NCI-H187 (cell line): Measurements from ENCODE around the gene PRMT7.
A peak's percentile ranks its signal among the peaks of the same experiment; 100 is the strongest.

ENCODE experiments used
- DNase-seq, 2 experiments: peaks; one replicate each; lab custom pipeline; 2025; lab: John Stamatoyannopoulos, UW

Gene PRMT7

DNA sequence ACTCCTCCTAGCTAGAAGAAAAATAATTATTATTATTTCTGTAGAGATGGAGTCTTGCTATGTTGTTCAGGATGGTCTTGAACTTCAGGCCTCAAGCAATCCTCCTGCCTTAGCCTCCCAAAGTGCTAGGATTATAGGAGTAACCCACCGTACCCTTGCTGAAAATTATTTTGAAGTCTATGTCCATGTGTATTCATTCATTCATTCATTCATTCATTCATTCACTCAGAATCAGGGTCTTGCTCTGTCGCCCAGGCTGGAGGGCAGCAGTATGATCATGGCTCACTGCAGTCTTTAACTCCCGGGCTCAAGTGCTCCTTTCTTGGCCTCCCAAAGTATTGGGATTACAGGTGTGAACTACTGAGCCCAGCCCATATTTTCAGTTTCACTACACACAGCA, 4.2 kb upstream of the PRMT7 start:
- DNase-seq: no peak

DNA sequence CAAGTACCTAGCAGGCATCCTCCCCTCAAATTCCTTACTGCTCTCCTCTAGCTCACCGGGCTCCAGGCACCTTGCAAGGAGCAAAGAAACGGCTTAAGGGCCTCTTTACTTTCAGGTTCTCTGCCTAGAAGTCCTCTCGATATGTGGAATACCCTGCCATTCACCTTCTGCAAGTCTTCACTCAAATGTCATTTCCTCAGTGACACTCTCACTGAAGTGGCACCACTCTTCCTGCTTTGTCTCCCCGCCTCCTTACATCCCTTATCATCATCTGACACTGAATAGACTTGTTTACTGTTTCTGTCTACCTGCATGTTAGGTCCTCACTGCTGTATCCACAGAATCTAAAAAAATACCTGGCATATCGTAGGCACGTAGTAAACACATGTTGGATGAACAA, 1.0 kb upstream of the PRMT7 start:
- DNase-seq: no peak

DNA sequence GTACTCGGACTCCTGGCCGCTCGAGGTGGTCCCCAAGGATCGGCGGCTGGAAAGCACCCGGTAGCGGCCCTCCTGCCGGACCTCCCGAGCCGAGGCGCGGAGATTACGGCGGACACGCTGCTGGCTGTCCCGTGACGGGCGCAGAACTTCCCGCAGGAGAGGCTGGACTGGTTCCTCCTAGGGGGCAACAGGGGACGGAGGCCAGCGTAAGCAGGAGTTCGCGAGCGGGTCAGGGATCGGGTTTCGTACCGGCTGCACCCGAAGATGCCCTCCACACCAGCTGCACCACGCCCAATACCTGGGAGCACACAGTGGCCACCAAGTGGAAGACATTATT, 414 bp upstream of the PRMT7 start:
- DNase-seq: no peak

DNA sequence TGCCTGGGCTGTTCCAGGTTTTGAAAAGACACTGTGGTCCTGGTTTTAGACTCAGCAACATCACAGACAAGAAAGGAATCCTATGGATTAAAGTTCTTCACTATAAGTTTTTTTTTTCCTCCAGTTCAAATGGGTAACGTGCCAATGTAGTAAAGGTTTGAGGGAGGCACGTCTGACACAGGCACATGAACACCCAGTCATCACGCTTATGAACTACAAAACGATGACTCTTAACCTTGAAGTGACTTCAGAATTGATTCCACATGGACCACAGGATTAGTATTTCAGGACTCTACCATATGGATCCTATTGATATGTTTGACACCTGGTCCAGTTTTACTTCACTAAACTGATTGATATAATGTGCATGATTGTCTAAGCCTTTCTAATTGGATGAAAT, 2.3 kb downstream of the PRMT7 start:
- DNase-seq: no peak

DNA sequence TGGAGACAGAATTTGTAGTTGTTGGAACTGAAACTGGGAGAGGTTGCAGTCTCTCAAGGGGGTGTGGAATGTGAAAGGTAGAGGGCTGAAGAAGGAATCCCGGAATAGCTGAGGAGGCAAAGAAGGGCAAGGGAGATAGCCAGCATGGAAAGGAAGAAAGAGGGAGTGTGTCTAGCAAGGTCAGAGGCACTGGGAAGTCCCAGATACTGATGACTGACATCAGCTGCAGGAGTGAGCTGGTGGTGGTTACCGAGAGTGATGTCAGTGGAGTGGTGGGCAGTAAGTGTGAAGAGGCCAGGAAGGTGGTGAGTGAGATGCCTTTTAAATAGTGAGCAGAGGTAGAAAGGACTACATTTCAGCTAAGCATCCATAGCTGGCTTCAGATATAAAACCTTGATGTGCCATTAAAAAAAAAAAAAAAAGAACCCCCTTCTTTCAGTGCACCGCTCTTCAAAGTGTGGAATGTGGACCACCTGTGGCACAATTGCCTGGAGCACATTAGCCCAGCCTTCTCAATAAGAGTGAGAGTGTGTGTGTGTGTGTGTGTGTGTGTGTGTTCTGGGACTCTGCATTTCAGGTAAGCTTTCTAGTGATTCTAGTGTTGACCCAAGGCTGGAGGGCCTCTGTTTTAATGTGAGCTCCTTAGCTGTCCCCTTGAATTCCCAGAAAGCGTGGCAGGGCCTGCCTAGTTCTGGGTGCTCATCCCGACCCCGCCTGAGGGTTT, 8.5 kb downstream of the PRMT7 start:
- peak; percentile 38 to 86 for DNase-seq

DNA sequence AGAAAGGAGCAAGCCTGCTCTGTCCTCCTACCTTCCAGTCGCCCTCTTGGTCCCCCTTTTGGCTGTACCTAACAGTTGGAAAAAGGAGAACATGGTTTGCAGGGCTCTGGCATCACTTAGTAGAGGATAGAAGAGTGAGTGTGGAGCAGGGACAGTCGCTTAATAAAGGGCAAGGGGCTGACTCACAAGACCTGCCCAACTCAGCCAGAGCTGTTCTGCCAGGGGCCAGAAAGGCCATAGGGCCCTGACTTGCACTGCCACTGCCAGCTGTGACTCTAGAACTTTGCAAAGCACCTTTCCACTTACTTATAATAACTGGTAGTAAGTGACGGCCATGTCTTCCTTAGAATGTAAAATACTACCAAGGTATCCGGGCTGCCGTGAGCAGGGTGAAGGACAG, 13.5 kb downstream of the PRMT7 start:
- no peak for DNase-seq

DNA sequence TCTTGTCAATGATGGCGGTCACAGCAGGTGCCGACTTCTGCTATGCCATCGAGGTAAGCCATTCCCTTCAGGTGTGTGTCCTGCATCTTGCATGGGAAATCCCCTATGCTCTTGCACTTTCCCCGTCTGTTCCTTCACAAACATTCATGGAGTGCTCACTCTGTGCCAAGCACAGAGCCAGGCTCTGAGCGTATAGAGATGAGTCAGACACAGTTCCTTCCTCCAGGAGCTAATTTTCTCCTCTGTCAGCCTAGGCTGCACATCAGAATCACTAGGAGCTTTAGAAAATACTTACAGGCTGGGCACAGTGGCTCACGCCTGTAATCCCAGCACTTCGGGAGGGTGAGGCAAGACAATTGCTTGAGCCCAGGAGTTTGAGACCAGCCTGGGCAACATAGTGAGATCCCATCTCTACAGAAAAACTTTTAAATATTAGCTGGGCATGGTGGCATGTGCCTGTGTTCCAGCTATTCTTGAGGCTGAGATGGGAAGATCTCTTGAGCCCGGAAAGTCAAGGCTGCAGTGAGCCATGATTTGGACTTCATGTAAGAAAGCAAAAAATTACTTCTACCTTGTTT, 14.1 kb downstream of the PRMT7 start:
- DNase-seq: no peak

DNA sequence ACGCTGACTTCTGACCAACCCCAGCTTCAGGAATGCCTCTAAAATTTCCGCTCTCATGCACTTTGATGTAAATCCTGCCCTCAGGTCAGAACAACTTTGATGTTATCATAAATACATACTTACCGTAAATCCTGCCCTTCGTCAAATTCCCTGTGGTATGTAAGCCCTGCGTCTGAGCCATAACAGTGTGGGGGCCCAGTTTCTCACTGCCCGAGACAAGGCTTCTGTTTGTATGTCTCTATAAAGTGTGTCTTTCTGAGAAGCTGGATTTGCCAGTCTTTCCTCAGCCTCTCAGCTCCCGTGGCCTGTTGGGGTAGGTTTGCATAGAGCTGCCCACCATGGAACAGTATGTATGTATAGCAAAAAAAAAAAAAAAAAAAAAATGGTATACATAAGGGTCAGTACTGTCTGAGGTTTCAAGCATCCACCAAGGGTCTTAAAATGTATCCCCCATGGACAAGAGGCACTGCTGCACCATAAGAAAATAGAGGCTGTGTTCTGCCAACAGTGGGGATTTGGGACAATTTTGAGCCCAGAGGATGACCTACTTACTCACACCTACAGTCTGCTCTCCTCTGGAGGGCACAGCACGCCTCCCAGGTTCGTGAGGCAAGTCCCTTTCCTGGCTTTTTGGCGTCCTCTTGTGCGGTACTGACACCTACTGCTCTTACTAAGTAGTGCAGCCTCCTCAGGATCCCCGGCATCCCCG, 17.5 kb downstream of the PRMT7 start:
- peak; percentile 6 to 50 for DNase-seq

DNA sequence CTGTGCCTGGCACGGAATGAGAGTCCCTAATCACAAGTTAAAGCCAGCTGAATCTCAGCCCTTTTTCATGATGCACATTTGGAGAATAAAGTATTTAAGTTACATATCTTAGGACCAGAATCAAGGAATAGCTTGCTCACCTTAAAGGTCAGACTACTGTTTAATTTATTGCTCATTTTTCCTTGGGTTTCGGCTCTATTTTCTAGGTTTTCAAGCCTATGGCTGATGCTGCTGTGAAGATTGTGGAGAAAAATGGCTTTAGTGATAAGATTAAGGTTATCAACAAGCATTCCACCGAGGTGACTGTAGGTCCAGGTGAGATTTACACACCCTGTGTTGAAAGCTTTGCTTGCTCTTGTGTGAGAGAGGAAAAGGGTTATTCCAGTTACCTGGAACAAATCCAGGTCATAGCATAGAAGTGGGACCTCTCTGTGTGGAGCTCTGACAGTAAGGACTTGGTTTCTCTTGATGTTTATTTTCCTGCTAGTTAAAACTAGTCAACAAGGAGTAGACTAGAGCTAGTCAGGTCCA, 18.1 kb downstream of the PRMT7 start:
- no peak for DNase-seq

DNA sequence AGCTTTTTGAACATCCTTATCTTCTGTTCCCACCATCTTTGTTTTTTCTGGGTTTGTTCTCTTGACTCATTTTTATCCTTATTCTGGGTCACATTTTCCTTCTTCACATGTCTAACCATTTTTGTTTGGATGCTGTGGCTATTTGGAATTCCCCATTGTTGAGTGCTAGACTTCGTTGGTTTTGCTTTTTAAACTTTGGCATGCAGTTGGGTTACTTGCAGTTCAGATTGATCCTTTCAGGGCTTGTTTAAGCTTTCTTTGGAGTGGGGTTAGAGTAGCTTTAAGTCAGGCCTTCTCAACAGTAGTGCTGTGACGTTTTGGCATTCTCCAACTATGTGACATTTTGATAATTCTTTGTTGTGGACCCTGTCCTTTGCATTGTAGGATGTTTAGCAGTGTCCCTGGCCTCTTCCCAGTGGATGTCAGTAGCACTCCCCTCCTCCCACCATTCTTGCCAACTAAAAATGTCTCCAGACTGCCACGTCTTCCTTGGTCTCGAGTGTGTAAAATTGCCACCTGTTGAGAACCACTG, 21.1 kb downstream of the PRMT7 start:
- DNase-seq: no peak

DNA sequence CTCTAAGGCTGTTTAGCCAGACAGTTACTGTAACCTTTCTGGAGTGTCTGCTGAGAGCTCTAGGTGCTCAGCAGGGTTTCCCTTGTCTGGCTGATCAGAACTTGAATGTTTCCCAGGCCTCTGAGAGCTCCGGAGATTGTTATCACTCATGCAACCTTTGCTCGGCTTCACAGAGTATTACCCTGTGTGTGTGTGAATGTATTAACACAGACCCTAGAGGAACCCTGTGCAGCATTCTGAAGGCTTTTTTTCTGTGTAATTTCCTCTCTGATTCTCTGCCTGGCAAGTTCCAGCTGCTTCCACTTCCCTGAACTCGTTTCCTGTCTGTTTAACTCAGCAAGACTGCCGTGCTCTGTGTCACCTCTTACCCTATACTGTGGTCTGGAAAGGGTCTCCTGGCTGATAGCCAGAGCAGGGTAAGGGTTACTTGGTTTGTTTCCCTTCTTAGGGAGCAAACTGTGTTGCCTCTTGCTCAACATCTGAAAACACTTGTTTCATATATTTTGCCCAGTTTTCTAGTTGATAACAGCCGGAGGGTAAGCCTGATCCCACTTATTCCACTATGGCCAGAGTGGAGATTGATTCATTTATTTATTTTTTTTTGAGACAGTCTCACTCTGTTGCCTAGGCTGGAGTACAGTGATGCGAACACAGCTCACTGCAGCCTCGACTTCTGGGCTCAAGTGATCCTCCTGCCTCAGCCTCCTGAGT, 21.7 kb downstream of the PRMT7 start:
- no peak for DNase-seq

DNA sequence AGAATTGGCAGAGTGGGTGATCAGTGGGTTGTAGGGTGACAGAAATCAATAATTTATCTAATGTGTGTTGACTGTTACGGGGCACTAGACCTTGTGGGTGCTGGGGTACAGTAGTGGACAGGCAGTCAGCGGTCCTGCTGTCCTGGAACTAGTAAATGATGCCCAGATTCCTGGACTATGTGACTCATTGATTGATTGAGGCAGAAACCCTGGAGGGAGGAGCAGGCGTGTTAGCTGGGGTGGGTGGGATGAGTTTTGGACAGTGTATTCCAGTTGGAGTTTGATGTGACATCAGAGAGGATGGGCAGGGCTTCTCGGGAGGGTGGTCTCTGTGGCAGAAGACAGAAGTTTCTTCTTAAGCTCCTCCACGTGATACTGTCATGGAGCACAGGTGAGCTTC, 24.4 kb downstream of the PRMT7 start:
- no peak for DNase-seq

DNA sequence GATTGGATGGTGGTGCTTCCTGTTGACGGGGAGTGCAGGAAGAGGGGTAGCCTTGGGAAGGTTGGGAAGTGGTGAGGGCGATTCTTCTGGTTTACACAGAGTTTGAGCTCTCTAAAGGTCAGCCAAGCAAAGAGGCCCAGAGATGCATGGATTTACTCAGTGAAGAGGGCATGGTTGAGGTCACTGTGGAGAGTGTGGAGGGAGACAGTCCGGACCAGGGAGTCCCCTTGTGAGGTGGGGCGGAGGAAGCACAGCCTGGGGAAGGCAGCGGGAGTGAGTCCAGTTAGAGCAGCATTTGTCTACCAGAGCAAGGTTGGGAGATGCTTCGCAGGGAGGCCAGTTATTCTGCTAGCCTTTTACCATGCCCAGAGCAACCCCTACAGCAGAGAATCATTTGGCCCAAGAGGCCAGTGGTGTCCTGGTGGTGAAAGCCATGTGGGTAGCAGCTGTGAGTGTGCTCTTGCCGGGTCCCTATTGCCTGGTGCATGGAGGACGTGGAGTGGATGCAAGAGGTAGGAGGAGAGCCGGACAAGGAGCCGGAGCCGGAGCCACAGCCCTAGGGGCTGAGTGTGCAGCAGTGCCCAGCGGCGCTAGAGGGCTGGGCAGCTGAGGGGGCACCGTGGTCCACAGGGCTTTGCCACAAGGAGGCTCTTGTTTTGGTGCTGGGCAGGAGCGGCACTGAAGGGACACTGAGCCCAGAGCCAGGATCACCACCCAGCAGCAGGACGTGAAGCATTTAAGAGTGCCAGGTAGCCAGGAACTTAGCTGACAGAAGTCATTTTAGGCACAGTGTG, 27.7 kb downstream of the PRMT7 start:
- no peak for DNase-seq

DNA sequence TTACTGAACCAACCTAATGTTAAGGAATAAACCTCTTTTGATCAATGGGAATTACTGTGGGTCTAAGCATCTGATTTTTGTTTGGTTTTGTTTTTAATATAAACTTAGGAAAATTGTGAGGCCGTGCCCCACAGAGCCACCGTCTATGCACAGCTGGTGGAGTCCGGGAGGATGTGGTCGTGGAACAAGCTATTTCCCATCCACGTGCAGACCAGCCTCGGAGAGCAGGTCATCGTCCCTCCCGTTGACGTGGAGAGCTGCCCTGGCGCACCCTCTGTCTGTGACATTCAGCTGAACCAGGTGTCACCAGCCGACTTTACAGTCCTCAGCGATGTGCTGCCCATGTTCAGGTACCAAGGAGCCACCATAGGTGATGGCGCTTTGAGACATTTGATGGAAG, 28.4 kb downstream of the PRMT7 start:
- no peak for DNase-seq

DNA sequence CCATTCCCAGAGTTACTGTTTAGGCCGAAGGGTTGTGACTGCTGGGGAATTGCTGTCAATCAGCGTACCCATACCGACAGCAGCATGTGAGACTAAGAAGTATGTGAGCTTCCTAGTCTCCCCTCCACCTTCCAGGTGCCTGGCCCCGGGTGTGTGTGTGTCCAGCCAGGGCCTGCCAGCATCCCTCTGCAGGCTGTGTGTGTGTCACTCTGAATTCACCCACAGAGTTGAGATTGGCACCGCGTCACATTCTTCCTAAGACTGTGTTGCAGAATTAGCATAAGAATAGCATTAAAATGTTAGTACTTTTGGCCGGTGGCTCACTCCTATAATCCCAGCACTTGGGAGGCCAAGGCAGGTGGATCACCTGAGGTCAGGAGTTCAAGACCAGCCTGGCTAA, 31.8 kb downstream of the PRMT7 start:
- no peak for DNase-seq

DNA sequence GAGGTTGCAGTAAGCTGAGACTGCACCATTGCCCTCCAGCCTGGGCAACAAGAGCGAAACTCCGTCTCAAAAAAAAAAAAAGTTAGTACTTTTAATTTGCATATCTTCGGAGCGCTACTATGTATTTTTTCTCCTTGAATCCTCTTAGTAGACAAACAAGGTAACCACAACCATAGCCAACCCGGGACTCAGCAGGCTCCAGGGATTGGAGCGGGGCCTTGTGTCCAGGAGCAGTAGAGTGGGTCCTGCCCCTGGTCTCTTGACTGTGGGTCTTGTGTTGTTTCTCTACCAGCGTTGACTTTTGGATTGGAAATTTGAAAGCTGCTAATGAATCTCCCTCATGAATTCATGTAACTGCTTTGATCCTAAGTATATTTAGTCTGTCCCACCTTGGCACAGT, 32.3 kb downstream of the PRMT7 start:
- DNase-seq: no peak

DNA sequence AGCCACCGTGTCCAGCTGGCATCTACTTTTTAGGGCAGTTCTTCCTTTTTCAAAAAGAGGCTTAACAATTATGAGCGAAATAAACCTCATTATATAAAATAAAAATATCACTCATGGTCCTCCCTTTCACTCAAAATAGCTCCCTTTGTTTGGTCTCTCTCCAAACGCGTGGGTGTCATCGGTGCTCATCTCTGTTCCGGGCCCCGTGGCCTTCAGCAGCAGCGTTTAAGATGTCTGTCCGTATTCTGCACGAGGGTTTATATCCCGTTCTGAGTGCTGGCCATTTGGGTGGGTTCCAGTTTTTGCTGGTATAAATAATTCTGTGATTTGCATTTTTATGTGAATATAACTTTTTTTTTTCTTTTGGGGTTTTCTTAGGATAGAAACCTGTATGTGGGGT, 33.4 kb downstream of the PRMT7 start:
- no peak for DNase-seq

DNA sequence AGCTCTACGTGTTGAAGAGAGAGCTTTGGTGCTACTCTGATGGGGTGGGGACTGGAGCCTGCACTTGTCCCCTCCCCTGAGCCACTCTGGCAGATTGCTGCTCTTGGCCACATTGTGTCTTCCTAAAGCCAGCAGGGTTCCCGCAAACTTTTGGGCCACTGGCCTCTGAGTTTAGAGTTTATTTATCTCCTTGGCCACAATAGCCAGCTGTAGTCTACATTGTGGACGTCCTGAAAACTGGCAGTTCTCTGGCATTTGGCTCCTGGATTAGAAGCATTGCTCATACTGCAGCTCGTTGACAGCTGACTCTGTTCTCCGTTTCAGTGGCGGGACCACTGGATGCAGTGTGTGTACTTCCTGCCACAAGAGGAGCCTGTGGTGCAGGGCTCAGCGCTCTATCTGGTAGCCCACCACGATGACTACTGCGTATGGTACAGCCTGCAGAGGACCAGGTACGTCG, 34.6 kb downstream of the PRMT7 start:
- no peak for DNase-seq

DNA sequence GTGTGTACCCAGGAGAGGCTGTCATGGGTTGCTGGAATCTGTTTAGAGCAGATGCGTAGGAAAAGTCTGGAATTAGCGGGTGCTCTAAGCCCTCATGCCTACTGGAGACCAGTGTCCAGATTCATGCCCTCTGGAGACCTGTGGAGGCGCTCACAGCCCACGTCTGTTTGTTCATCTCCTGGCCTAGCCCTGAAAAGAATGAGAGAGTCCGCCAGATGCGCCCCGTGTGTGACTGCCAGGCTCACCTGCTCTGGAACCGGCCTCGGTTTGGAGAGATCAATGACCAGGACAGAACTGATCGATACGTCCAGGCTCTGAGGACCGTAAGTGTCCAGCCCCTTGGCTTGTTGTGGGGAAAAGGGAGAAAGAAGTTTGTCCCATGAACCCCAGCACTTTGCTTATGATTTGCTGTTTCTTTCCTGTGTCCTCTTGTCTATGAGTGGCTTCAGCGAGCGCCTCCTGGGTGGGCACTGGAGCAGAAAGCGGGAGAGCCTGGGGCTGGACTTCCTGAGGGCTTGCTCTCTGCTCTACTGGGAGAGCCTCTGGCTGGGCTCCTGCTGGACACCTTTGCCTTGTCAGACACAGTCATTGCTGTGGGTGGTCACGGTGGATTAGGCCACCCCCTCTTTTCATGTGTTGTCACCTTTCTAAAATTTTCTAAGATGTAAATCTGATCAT, 35.3 kb downstream of the PRMT7 start:
- DNase-seq: no peak

DNA sequence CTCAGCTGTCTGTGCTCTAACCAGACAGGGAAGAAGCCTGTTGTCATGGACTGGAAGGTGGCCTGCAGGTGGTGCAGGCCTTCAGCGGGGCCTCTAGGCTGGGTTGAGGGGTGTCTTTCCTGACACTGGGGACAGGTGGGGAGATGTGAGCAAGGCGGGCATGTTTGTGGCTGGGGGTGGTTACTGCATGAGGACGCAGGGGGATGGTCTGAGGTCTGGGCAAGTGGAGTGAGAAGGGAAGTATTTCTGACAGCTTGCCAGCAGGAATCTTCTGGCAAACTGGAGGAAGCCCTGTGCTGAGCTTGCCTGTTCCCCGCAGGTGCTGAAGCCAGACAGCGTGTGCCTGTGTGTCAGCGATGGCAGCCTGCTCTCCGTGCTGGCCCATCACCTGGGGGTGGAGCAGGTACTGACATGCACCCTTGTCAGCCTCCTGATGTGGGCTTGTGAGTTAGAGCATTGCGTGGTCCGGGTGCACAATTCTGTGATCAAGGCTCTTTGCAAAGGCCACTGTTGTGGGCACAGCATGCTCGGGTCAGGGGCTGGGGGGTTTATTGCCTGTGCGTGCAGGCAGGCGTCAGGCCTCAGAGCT, 36.2 kb downstream of the PRMT7 start:
- DNase-seq: no peak

DNA sequence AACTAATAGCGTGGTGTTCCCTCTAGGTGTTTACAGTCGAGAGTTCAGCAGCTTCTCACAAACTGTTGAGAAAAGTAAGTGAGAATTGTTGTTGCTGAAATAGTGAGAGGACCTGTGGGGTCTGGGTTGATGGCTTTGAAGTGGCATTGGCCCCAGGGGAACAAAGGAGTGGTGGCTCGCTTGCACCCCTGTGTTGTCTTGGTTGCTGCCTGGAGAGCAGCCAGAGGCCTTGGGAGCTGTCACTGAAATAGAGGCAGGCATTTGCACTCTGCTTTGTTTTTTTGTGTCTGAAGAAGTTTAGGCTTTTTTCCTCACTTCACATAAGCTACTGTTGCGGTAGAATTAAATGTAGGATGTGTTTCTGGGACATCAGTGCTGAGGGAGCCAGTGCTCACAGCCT, 36.8 kb downstream of the PRMT7 start:
- no peak for DNase-seq
